H1 (cell line): ENCODE measurements around the gene LAMP5. TPM values are rescaled to one million over a fixed set of nuclear protein-coding genes. Genes with fewer than 3 reads are reported as not detected.

Experiments used
- CTCF ChIA-PET: fragments of 300-600 bp; sonication (Branson Sonifier 250); formaldehyde crosslinking; loops from one replicate; lab custom pipeline; 2021; ENCODE audit not compliant: partially characterized antibody; lab: Charles Lee
- POLR2A ChIA-PET: fragments of 300-600 bp; sonication (Branson Sonifier 250); formaldehyde crosslinking; loops from one replicate; lab custom pipeline; 2021; ENCODE audit warnings: inconsistent platforms; ENCODE audit not compliant: partially characterized antibody; lab: Charles Lee
- DNase-seq, 2 experiments: peaks; one replicate each; pipeline versions ENCODE4 v3.0.0 to v3.0.0-alpha.2; 2010 to 2022; ENCODE audit warnings: low spot score in 2 of 2, low read depth in 1 of 2, mixed read lengths in 1 of 2
- FAIRE-seq: peaks from 2 replicates; lab custom pipeline; 2011; peaks lifted over from hg19 to GRCh38; lab: Jason Lieb, UNC
- H2AFZ ChIP-seq: 2 replicates; pipeline ENCODE4 v1.8.1; 2012; ENCODE audit warnings: low read length, inconsistent platforms
- H2AK5ac ChIP-seq: 2 replicates; pipeline ENCODE4 v1.6.1; 2013; ENCODE audit warnings: low read depth, low read length
- H2BK120ac ChIP-seq: replicated peaks from 2 replicates; pipeline ENCODE3; 2013; ENCODE audit warnings: low read depth, low read length, inconsistent platforms
- H2BK12ac ChIP-seq: 2 replicates; pipeline ENCODE4 v1.6.1; 2013; ENCODE audit warnings: low read depth, low read length
- H2BK15ac ChIP-seq: 2 replicates; pipeline ENCODE4 v1.6.1; 2013; ENCODE audit warnings: low read length
- H2BK20ac ChIP-seq: 2 replicates; pipeline ENCODE4 v1.6.1; 2013; ENCODE audit warnings: low read length
- H2BK5ac ChIP-seq: 2 replicates; pipeline ENCODE4 v1.6.1; 2013; ENCODE audit warnings: low read depth, low read length
- H3K14ac ChIP-seq: 2 replicates; pipeline ENCODE4 v1.6.1; 2013; ENCODE audit warnings: inconsistent platforms; ENCODE audit not compliant: insufficient read length
- H3K18ac ChIP-seq: 2 replicates; pipeline ENCODE4 v1.6.1; 2013; ENCODE audit warnings: low read length; ENCODE audit errors: extremely low read depth
- H3K23ac ChIP-seq: 2 replicates; pipeline ENCODE4 v1.6.1; 2013; ENCODE audit warnings: inconsistent platforms; ENCODE audit not compliant: insufficient read length
- H3K23me2 ChIP-seq: 2 replicates; pipeline ENCODE4 v1.6.1; 2013; ENCODE audit warnings: low read depth, low read length
- H3K27ac ChIP-seq: 2 replicates; pipeline ENCODE4 v1.6.1; 2011; ENCODE audit warnings: low read depth, low read length, inconsistent platforms
- H3K27me3 ChIP-seq, 4 experiments: replicated peaks in 1 of 4; 1 replicate in 1 of 4; 2 replicates in 3 of 4; pipeline versions ENCODE4 v1.6.1 to v1.8.1; 2011 to 2013; ENCODE audit warnings: low read length in 3 of 4, mild to moderate bottlenecking in 3 of 4, inconsistent platforms in 2 of 4, mixed read lengths in 2 of 4, moderate library complexity in 1 of 4; ENCODE audit not compliant: control insufficient read depth in 3 of 4, insufficient read depth in 3 of 4; ENCODE audit errors: extremely low read depth in 1 of 4
- H3K36me3 ChIP-seq, 4 experiments: 2 replicates each; pipeline versions ENCODE4 v1.6.1 to v1.8.1; 2011 to 2013; ENCODE audit warnings: mild to moderate bottlenecking in 4 of 4, low read length in 3 of 4, moderate library complexity in 2 of 4, control low read depth in 1 of 4, inconsistent platforms in 1 of 4; ENCODE audit not compliant: insufficient read depth in 4 of 4, control insufficient read depth in 2 of 4
- H3K4ac ChIP-seq: replicated peaks from 2 replicates; pipeline ENCODE3; 2013; ENCODE audit warnings: low read length, low read depth, mixed read lengths, inconsistent platforms; ENCODE audit not compliant: insufficient read length
- H3K4me1 ChIP-seq, 4 experiments: replicated peaks in 1 of 4; 1 replicate in 1 of 4; 2 replicates in 3 of 4; pipeline versions ENCODE4 v1.6.1 to v1.8.1; 2011 to 2013; ENCODE audit warnings: low read length in 3 of 4, inconsistent platforms in 2 of 4, mixed read lengths in 1 of 4; ENCODE audit not compliant: insufficient read depth in 4 of 4, control insufficient read depth in 3 of 4
- H3K4me2 ChIP-seq, 2 experiments: 2 replicates each; pipeline versions ENCODE4 v1.6.1 to v1.8.1; 2011 to 2013; ENCODE audit warnings: low read depth in 2 of 2, low read length in 2 of 2, control low read depth in 1 of 2, inconsistent platforms in 1 of 2, mild to moderate bottlenecking in 1 of 2; ENCODE audit not compliant: insufficient read depth in 1 of 2
- H3K4me3 ChIP-seq, 4 experiments: fragments of 200-600, 300-600 bp in 1 of 4; sonication (generic), shearing (Covaris generic), sonication (Bioruptor Twin) in 1 of 4; 2 replicates each; pipeline versions ENCODE4 v1.5.1 to v1.8.1; 2011 to 2016; ENCODE audit warnings: low read length in 4 of 4, low read depth in 3 of 4, control low read depth in 2 of 4, inconsistent platforms in 2 of 4, mild to moderate bottlenecking in 2 of 4, mixed read lengths in 1 of 4, moderate library complexity in 1 of 4; ENCODE audit not compliant: insufficient read depth in 2 of 4; ENCODE audit errors: extremely low read depth in 1 of 4
- H3K56ac ChIP-seq: replicated peaks from 2 replicates; pipeline ENCODE3; 2013; ENCODE audit warnings: low read depth, mild to moderate bottlenecking, mixed read lengths, low read length, inconsistent platforms; ENCODE audit not compliant: insufficient read length
- H3K79me1 ChIP-seq: 2 replicates; pipeline ENCODE4 v1.6.1; 2013; ENCODE audit warnings: low read depth, low read length, control low read depth
- H3K79me2 ChIP-seq, 2 experiments: 2 replicates each; pipeline versions ENCODE4 v1.6.1 to v1.8.1; 2012 to 2013; ENCODE audit warnings: low read length in 2 of 2, mild to moderate bottlenecking in 2 of 2, inconsistent platforms in 1 of 2; ENCODE audit not compliant: insufficient read depth in 2 of 2, control insufficient read depth in 1 of 2
- H3K9ac ChIP-seq, 4 experiments: replicated peaks in 1 of 4; 1 replicate in 1 of 4; 2 replicates in 3 of 4; pipeline versions ENCODE4 v1.6.1 to v1.8.1; 2011 to 2013; ENCODE audit warnings: low read depth in 3 of 4, low read length in 3 of 4, control low read depth in 2 of 4, mild to moderate bottlenecking in 2 of 4, moderate library complexity in 2 of 4, inconsistent platforms in 1 of 4; ENCODE audit errors: extremely low read depth in 1 of 4
- H3K9me3 ChIP-seq, 2 experiments: 2 replicates each; pipeline versions ENCODE4 v1.6.1 to v1.8.1; 2012 to 2013; ENCODE audit warnings: mild to moderate bottlenecking in 2 of 2, moderate library complexity in 2 of 2, control low read depth in 1 of 2, inconsistent platforms in 1 of 2, low read depth in 1 of 2, low read length in 1 of 2, mixed read lengths in 1 of 2; ENCODE audit not compliant: insufficient read depth in 2 of 2
- H4K20me1 ChIP-seq, 2 experiments: replicated peaks in 1 of 2; 2 replicates each; pipeline versions ENCODE3 to v1.8.1; 2011 to 2013; ENCODE audit warnings: inconsistent platforms in 2 of 2, low read length in 2 of 2, mild to moderate bottlenecking in 1 of 2; ENCODE audit not compliant: insufficient read depth in 2 of 2, control insufficient read depth in 1 of 2
- H4K5ac ChIP-seq: 2 replicates; pipeline ENCODE4 v1.6.1; 2013; ENCODE audit warnings: low read length, low read depth, mixed read lengths, inconsistent platforms; ENCODE audit not compliant: insufficient read length
- H4K8ac ChIP-seq: 2 replicates; pipeline ENCODE4 v1.8.0; 2013; ENCODE audit warnings: mild to moderate bottlenecking, moderate library complexity, low read length, inconsistent platforms; ENCODE audit not compliant: insufficient read depth; ENCODE audit errors: extremely low read depth
- H4K91ac ChIP-seq: replicated peaks from 2 replicates; pipeline ENCODE3; 2013; ENCODE audit warnings: low read length, mixed read lengths, inconsistent platforms; ENCODE audit not compliant: insufficient read length
- KDM5A ChIP-seq: fragments of 200-600 bp; IDR thresholded peaks from 2 replicates; pipeline ENCODE4 v1.7.1; 2012; ENCODE audit warnings: mild to moderate bottlenecking, low read length, inconsistent platforms, mixed read lengths
- MAFK ChIP-seq: IDR thresholded peaks from 2 replicates; pipeline ENCODE4 v1.6.1; 2012; ENCODE audit warnings: low read depth, mild to moderate bottlenecking, improper control_type of control experiment, low read length
- WGBS, 2 experiments: shearing (Covaris generic) in 1 of 2; methylation state at CpG; one replicate each; pipeline versions ENCODE4 v1.1.6 to v1.1.7; 2013 to 2015; ENCODE audit warnings: low lambda C conversion rate in 2 of 2, mixed read lengths in 2 of 2, inconsistent platforms in 1 of 2, low coverage in 1 of 2, missing lambda C conversion rate in 1 of 2; ENCODE audit not compliant: insufficient replicate concordance in 2 of 2, insufficient coverage in 1 of 2, insufficient read length in 1 of 2; ENCODE audit errors: extremely low coverage in 1 of 2, missing lambda C conversion rate in 1 of 2; 5-methylcytosine and 5-hydroxymethylcytosine counted together
- polyA plus RNA-seq, 7 experiments: library from polyadenylated mRNA; depleted of rRNA in 3 of 7; stranded (reverse) in 5 of 7; unstranded in 2 of 7; fragments of >200 nt in 5 of 7; fragments of 200-250 nt in 2 of 7; gene quantifications; 1 replicate in 5 of 7; 2 replicates in 1 of 7; 4 replicates in 1 of 7; pipeline versions ENCODE4 v1.2.1 to v1.2.3, GENCODE V29; 2011 to 2013; ENCODE audit warnings: missing spikeins in 2 of 7, mixed read lengths in 2 of 7
- total RNA-seq: library from RNA; stranded (reverse); fragmentation: NEBNext Ultra II Directional; extraction: Animal tissue kit (Norgen Biotek cat#: 25700); gene quantifications from 2 replicates; pipeline ENCODE4 v1.2.1, GENCODE V29; 2021

The LAMP5 gene
- total and polyA plus RNA-seq, 2 of the 8 experiments (the other 6 are each of a cell fraction or from before 2014, with no cell fraction given), result 0.22 to 1.9 TPM

GRCh38 chr20:9478771-9479170, 35.6 kb upstream of the LAMP5 start:
- Histone ChIP-seq H3K23ac (no peak overlapping the region), H3K36me3 (no peaks in the 10 kb centered on the region), H2BK15ac (no peak overlapping the region), H4K8ac (no peak overlapping the region), H2BK20ac (no peak overlapping the region), H3K23me2 (no peaks in the 10 kb centered on the region), H3K18ac (no peak overlapping the region), H3K14ac (no peak overlapping the region), H2BK120ac (no peak overlapping the region), H3K4me3 (no peak overlapping the region), H3K27me3 (no peaks in the 10 kb centered on the region), H4K91ac (no peak overlapping the region), H2BK12ac (no peak overlapping the region), H2AK5ac (no peak overlapping the region), H4K5ac (no peak overlapping the region), H3K27ac (no peak overlapping the region), H2AFZ (no peak overlapping the region), H3K79me2 (no peaks in the 10 kb centered on the region), H2BK5ac (no peak overlapping the region), H3K4me2 (no peak overlapping the region), H3K56ac (no peak overlapping the region), H3K4me1 (no peaks in the 10 kb centered on the region), H3K9ac (no peak overlapping the region), H3K9me3 (no peaks in the 10 kb centered on the region), H3K4ac (no peak overlapping the region), H4K20me1 (no peaks in the 10 kb centered on the region), H3K79me1 (no peaks in the 10 kb centered on the region)
- TF ChIP-seq MAFK (no peak), KDM5A (no peak)
- POLR2A ChIA-PET, result no interaction called here
- FAIRE-seq (no peak), DNase-seq (no peak)
- CTCF ChIA-PET, result interaction anchor here (0.6 kb wide), 1 partner anchor 404 kb away, joined by 4 read pairs; no protein-coding TSS in a partner anchor
- WGBS, 2 experiments, result 86% methylated on average over 4 of the region's 4 CpGs; no CpG with 5 or more reads in 1 of the 2 experiments
